ENCODE data around the gene ADD3. TPM values are rescaled to one million over a fixed set of nuclear protein-coding genes. Genes with fewer than 3 reads are reported as not detected.

Gene ADD3
- total and polyA plus RNA-seq, 2 of the 13 experiments (the other 11 are each of a cell fraction or from before 2014, with no cell fraction given), result 44.7 to 57.5 TPM

GRCh38 chr10:110107887-110108286, 100.1 kb downstream of the ADD3 start (continued):
- TF ChIP-seq AKNA (CRISPR knock-in tag; IDR thresholded peaks at IDR 0.05; ENCODE audit: borderline replicate concordance), result no peak

- no peak for TF ChIP-seq HNF4G (IDR thresholded peaks at IDR 0.05; ENCODE audit: borderline replicate concordance, low read depth, low read length)
- TF ChIP-seq HNF4G (CRISPR knock-in tag; IDR thresholded peaks at IDR 0.05; ENCODE audit: borderline replicate concordance, low read depth), result no peak
- TF ChIP-seq ZBTB44 (CRISPR knock-in tag; IDR thresholded peaks at IDR 0.05), result no peak
- Histone ChIP-seq H3K4me2 (ENCODE audit: low read depth, low read length) (no peak overlapping the region), H3K36me3 (replicated peaks in 1 of 2; ENCODE audit: control insufficient read depth in 1 of 2, insufficient read depth in 2 of 2, low read length in 2 of 2) (peaks cover 0 to 26% of the 10 kb centered on the region in 2 experiments; a peak in 4 of 5 replicates), H2AFZ (ENCODE audit: low read length) (no peak overlapping the region), H3K9ac (ENCODE audit: insufficient read depth, low read depth, low read length) (no peak overlapping the region), H3K9me3 (ENCODE audit: low read length) (no peaks in the 10 kb centered on the region), H3K79me2 (ENCODE audit: insufficient read depth, low read length) (no peaks in the 10 kb centered on the region), H3K27ac (ENCODE audit: extremely low read length, insufficient read depth, low read length) (no peak overlapping the region), H3K4me1 (ENCODE audit: insufficient read depth, low read length) (no peaks in the 10 kb centered on the region), H4K20me1 (ENCODE audit: insufficient read depth, low read length) (no peaks in the 10 kb centered on the region), H3K4me3 (replicated peaks in 1 of 3; ENCODE audit: insufficient read depth in 1 of 3, low read depth in 2 of 3, low read length in 3 of 3) (no peak overlapping the region), H3K27me3 (ENCODE audit: control insufficient read depth in 1 of 2, insufficient read depth in 2 of 2, low read length in 2 of 2) (no peaks in the 10 kb centered on the region)
- CTCF ChIA-PET (ENCODE audit: low intra/inter-chr PET ratio, low total read pairs), result no interaction called here
- POLR2A ChIA-PET, result no interaction called here
- in situ Hi-C loops (cut with HindIII; ENCODE audit: extremely low pct_ligation_motif_present, low pct_unique_long_range_greater_than_20kb), result no loop called here
- FAIRE-seq (no peak), ATAC-seq (no peak), DNase-seq (ENCODE audit: low spot score) (no peak)
- no TSS peak for BruUV-seq (replicated peaks)
- intact Hi-C loops (cut with micrococcal nuclease; ENCODE audit: unreplicated experiment), result no loop called here
Observed at GRCh38 chr10:110109511-110109910, 101.7 kb downstream of the ADD3 start.

All from HepG2 (cell line).